Stromal cell of bone marrow (primary cell): ENCODE data around the gene APOL1.
"Not testable (repeated sequence)": the region's sequence is repeated elsewhere in the genome, so short reads cannot be mapped to it uniquely, and the experiment has no call there.

Source experiments
- DNase-seq: peaks from one replicate; pipeline ENCODE4 v3.0.0-alpha.2; 2012; ENCODE audit warnings: low read depth

Gene APOL1

GRCh38 chr22:36225333-36225922, 27.5 kb upstream of the APOL1 start:
- no peak for DNase-seq

- no peak for DNase-seq
Measured at GRCh38 chr22:36226189-36226588, 26.7 kb upstream of the APOL1 start.

DNA sequence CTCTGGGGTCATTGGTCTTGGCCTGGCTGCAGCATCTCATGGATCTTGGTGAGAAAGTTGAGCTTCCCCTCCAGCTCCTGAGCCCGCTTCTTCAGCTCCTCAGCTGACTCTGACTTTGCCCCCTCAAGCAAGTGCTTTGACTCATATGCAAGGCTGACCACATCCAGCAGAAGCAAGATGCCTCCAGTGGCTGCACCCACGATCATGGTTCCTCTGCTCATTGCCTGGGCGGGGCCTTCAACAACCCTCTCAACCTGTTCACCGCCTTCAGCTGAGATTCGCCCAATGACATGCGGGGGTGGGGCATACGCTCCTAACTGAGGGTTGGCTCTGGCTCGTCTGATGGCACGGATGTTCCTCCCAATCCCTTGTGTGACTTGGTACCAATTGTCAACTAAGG, 25.5 kb upstream of the APOL1 start:
- DNase-seq = no peak

DNA sequence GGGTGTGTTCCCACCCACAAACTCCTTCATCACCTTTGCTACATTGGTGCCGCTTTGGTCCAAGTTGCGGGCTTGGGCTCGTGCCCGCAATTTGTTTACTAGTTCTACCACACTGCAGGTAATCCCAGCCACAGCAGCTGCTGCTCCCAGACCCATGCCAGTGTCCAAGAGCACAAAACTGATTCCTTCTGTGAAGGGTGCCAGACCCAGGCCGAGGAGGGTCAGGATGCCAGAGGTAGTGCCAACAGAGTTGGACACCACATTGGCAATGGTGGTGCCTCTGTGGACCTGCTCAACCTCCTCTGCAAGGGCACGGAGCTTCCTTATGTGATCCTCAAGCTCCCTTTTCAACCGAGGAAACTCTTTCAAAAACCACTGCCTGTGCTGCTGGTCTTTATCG, 25.1 kb upstream of the APOL1 start:
- DNase-seq = no peak

- DNase-seq = not testable (repeated sequence)
Measured at GRCh38 chr22:36228369-36228768, 24.6 kb upstream of the APOL1 start.

- DNase-seq = no peak
Measured at GRCh38 chr22:36228944-36229343, 24.0 kb upstream of the APOL1 start.

- DNase-seq = not testable (repeated sequence)
Measured at GRCh38 chr22:36229649-36230048, 23.3 kb upstream of the APOL1 start.

- DNase-seq = not testable (repeated sequence)
Measured at GRCh38 chr22:36231051-36231450, 21.9 kb upstream of the APOL1 start.

DNA sequence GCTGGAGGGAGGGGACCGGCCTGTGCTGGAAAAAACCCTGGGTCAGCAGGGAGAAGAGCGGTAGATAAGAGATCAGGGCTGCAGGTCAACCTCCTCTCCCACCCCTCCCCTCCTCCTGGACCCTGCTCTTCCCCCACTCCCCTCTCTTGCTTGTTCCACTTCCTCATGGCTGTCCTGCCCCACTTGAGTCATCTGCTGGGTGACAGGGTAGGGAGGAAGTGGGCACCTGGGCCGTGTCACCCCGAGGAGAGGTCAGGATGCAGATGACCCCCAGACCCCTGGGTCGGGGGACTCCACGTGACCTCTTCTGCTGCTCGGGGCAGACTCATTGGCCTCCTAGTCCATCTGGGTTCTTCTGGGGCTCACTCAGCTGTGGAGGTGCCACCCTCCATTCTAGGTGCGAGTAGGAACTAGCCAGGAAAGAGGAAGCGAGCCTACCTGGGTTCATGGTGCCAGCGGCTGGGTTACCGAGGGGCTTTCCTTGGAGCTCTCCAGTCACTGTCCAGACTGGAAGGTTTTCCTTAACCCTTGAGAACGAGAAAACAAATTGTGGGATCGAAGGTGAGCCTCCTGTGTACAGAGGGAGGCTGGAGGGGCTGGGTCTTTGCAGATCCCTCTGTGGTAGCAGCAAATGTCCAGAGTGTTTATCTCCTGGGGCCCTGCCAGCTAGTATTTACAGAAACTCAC, 20.1 kb upstream of the APOL1 start:
- DNase-seq = no peak

DNA sequence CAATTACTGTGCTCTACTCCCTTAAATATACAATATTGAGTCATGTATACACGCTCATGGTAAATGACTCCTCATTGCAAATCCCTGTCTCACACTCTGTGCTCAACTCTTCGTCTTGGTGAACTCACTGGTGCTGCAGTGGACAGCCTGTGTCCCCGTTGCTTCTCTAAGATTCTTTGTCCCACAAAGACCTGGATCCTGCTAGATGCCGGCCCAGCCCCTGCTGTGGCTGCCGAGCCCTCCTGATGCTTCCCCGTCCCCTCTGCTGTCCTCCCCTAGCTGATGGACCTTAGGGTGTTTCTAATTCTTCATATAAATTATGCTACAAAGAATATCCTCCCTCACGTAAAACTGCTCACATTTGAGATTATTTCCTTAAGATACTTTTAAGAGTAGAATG, 19.1 kb upstream of the APOL1 start:
- DNase-seq = no peak

GRCh38 chr22:36234213-36234612, 18.7 kb upstream of the APOL1 start:
- DNase-seq = no peak

DNA sequence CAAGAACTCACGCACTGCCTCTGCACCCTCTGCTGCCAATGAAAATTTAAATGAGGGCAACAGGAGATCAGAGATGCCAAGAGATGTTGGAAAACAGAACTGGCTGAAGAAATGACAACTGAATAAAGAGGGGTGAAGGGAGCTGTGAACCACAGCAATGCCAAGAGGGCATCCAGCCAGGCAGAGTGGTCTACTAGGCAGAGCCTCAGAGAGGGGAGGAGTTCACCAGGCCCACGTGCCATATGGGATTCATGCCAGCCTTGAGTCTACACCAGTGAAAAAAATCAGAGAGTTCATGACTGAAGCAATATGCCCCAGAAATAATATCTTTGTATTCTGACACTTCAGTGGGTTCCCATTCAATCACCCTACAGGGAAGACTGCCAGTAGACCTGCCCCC, 18.0 kb upstream of the APOL1 start:
- no peak for DNase-seq

DNA sequence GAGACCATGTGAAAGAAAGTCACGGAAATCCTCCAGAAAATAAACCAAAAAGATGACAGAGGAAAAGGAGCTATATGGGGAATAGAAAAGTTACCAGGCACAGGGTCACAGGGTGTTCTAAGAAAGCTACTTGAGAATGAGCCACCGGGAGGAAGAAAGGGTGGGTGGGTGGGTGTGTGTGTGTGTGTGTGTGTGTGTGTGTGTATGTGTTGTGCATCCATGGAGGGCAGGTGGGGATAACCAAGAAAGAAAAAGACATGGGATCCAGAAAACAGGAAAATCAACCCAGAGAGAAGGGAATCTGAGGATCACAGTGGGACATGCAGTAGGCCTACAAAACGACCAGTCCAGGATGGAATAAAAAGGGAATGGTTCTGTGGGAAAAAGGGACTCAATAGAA, 17.3 kb upstream of the APOL1 start:
- DNase-seq = no peak

DNA sequence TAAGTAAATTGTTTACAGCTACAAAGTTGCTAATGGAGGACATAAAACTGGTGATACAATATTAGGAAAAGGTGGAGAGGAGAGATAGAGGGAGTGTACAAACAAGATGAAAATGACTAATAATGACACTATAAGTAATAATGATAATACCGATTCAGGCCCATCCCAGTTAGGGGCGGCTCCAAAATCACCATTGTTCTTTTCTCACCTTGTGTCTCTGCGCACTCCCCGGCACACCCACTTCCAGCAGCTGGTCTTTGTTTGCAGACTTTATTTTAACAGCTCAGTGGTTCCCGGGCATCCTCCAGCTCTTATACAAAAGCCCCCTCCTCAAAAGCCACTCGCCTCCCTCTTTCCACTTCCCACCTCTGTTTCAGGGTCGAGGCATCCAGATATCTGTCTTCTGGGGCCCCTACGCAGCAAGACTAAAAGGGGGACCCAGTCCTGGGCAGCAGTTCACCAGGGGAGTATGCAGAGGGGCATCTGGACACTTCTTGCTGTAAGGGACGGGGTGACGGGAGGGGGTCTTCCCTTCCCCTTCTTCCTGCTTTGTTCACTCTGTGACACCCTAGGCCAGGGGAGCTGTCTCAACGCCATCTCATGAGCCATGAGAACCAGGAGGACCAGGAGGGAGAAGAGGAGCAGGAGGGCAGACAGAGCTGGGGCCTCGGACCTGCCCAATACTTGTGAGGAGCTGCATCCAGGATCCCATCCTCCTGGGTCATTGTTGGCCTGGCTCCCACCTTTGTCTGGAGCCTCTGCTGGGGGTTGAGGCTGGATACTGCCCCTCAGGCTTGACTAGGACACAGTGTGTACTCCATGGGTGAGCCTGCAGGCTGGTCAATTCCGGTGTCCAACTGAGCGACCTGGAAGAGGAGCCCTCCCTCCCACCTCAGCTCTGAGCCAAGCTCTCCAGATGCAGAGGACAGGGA, 16.3 kb upstream of the APOL1 start:
- DNase-seq = no peak

DNA sequence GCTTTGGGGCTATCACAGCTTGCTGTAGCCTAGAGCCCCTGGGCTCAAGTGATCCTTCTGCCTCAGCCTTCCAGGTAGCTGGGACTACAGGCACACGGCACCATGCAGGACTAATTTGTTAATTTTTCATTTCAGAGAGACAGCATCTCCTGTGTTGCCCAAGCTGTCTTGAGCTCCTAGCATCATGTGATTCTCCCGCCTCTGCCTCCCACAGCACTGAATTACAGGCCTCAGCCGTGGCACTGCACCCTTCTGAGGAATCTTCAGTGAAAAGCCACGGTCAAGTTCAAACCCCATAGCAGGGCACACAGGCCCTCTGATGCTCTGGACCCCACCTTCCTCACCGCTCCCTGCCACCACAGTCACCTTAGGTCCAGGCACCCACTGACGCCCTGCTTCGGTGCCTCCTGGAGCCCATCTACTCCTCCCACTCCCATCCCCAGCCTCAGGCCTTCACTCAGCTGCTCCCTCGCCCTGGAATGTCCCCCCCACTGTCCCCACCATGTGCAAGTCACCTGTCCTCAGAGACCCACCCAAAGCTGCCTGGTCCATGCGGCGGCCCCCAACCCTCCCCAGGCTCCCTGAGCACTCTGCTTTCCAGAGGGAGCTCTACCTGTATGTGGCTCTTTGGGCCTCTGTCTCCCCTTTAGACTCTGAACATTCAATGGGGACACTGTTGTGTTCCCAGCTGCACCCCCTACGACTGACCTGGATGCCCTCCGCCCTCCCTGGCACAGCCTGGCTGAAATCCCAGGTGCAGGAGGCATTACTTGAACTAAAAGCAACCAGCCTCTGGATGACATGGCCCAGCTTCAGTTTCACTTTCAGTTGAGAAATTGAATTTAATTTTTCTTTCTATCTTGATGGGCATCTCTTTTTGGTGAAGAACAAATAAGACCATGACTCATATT, 15.2 kb upstream of the APOL1 start:
- DNase-seq = no peak

GRCh38 chr22:36238373-36239149, 14.4 kb upstream of the APOL1 start:
- DNase-seq = no peak

GRCh38 chr22:36239150-36239400, 13.9 kb upstream of the APOL1 start:
- DNase-seq = no peak

GRCh38 chr22:36239401-36240171, 13.3 kb upstream of the APOL1 start, which contains the start of gene APOL2:
Gene APOL2 (minus strand): TSS chr22:36239527. CDS start chr22:36233162, 6,365 bp downstream.
- DNase-seq = peak; percentile 90

GRCh38 chr22:36243986-36244385, 8.9 kb upstream of the APOL1 start:
- DNase-seq = no peak
